ENCODE results near the gene CRYGN.

Gene CRYGN

DNA sequence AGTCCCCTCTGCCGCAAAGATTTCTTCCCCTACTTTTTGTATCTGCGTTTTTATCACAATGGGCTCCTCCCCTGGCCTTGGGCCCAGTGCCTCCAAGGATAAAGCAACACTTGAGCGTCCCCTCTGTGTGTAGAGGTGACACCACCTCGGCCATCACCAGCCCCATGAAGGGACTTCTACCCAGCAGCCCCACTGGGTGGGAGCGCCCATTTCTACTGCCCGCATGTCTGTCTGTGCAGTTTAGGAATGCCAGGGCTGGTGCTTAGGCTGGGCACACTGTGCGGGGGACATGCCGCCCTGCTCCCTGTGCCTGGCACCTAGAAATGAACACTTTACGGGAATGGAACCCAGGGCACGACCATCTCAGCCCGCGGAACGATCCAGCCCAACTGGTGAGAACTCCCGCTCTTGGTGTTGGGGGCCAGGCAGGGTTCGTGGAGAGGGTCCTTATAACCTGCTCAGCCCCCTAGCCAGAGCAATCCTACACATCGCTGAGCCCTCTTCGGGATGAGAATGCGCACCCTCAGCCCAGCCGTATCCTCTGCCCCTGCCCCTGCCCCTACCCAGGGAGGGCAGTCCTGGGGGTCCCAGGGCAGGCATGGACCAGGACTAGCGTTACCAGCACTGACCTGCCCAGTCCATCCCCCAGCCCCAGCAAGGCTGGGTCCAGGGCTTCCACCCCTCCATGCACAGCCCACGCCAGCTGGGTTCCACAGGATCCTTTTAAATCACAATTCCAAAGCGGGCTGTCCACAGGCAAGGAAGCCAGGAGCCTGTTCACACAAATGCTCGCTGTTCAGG is 12.8 kb downstream of the CRYGN start:
- DNase-seq (ENCODE audit: low read depth) = no peak

DNA sequence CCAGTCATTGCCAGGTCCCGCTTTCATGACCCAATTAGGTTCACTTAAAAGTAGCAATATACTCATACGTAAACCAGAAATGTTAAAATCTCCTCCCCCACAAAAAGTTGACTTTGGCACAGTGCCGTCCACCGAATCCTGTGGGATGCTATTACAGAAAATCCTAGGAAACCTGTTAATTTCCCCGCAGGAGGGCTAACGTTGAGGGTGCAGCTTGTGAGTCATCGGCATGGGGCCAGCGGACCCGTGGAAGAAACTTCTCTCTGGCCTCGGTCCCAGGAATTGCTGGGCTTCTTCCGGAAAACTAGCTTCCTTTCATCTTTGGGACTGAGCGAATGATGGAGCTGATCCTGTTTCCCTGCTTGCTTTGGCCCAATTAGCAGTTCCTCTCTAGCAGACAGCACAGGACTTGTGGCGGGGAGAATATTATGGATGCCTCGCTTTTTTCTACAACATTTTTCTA is 13.5 kb downstream of the CRYGN start:
- peak; percentile 97 for DNase-seq (ENCODE audit: low read depth)

GRCh38 chr7:151425670-151426440 is 14.1 kb downstream of the CRYGN start:
- peak; percentile 80 for DNase-seq (ENCODE audit: low read depth)

- no peak for DNase-seq (ENCODE audit: low read depth)
Observed at GRCh38 chr7:151424799-151425198, 15.1 kb downstream of the CRYGN start.

GRCh38 chr7:151423936-151424335 is 16.0 kb downstream of the CRYGN start:
- DNase-seq (ENCODE audit: low read depth) = no peak

GRCh38 chr7:151423226-151423625 is 16.7 kb downstream of the CRYGN start:
- DNase-seq (ENCODE audit: low read depth) = no peak

GRCh38 chr7:151422212-151422611 is 17.7 kb downstream of the CRYGN start:
- no peak for DNase-seq (ENCODE audit: low read depth)

DNA sequence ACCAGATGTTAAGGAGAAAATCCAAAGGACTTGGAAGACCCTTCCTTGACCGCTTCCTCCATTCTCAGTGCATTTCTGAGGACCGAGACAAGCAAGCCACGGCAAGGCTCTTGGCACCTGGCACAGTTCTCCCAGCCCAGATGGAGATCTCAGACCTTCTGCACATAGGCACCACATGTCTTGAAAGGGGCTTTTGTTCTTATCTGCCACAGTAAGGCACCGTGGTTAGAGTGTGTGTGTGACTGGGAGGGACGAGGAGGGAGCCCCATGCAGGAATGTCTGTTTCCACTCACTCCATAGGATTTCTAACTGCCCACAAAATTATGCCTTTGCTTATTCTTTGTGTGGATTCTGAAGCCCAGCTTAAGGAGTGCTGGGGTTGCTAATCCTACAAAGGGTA is 19.8 kb downstream of the CRYGN start:
- DNase-seq (ENCODE audit: low read depth) = no peak

DNA sequence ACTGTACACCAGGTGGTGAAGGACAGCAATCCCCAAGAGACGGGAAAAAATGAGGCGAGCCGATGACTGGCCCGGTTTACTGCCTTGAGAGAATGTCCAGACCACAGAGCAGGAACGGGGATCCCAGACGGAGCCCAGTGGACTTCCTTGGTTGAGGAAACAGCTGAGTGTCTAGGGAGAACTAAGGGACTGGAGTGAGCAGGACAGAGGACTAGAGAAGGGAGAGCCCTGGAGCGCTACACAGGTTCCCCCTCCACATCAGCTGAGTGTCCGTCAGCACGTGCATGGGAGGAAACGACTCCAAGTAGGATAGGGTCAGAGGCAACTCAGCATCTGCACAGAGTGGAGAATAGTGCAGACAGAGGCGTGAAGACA is 23.0 kb downstream of the CRYGN start:
- DNase-seq (ENCODE audit: low read depth) = no peak

- DNase-seq (ENCODE audit: low read depth) = no peak
Observed at GRCh38 chr7:151416112-151416940, 23.6 kb downstream of the CRYGN start.

DNA sequence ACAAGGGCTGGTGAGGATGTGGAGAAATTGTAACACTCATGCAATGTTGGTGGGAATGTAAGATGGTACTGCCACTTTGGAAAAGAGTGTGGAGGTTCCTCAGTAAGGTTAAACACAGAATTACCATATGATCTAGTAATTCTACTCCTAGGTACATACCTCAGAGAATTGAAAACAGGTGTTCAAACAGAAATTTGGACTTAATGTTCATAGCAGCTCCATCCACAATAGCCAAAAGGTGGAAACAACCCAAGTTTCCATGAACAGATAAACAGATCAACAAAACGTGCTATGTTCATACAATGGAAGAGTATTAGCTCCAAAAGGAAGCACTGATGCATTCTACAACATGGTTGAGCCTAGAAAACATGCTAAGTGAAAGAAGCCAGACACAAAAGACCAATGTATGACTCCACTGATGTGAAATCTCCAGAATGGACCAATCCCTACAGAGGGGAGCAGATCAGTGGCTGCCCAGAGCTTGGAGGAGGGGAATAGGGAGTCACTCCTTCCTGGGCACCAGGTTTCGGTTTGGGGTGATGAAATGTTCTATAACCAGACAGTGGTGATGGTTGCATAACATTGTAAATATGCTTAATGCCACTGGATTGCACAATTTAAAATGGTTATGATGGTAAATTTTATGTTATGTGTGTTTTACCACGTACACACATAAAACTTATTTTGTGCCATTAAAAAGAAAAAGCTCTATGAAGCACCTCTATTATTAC is 24.4 kb downstream of the CRYGN start:
- DNase-seq (ENCODE audit: low read depth) = no peak

- no peak for DNase-seq (ENCODE audit: low read depth)
Observed at GRCh38 chr7:151413241-151413640, 26.7 kb downstream of the CRYGN start.

DNA sequence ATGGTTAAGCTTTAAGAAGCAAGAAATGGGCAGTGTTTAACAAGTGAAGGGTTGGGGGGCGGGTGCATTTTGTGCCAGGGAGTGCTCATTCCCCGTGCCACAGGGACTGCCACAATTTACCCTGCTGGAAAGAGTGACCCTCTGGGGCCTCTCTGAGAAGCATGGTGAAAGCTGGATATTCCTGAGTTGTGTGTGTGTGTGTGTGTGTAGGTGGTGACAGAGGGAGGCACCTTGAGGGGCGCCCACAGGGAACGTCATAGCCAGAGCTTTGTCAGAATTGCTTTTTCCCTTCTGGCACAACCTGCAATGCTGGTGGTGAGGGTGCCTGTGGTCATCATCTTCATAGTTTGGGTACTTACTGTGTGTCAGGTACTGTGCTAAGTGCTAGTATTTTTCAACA is 27.6 kb downstream of the CRYGN start:
- DNase-seq (ENCODE audit: low read depth) = no peak

- no peak for DNase-seq (ENCODE audit: low read depth)
Observed at GRCh38 chr7:151411551-151411950, 28.4 kb downstream of the CRYGN start.

- no peak for DNase-seq (ENCODE audit: low read depth)
Observed at GRCh38 chr7:151410405-151411390, 29.2 kb downstream of the CRYGN start.

GRCh38 chr7:151409667-151410404 is 30.1 kb downstream of the CRYGN start, which contains the start of gene WDR86:
TSS of gene WDR86 (minus strand) at chr7:151410038. CDS start at chr7:151409589, 449 bp downstream.
- DNase-seq (ENCODE audit: low read depth) = no peak

GRCh38 chr7:151408839-151409666 is 30.9 kb downstream of the CRYGN start:
- DNase-seq (ENCODE audit: low read depth) = no peak

DNA sequence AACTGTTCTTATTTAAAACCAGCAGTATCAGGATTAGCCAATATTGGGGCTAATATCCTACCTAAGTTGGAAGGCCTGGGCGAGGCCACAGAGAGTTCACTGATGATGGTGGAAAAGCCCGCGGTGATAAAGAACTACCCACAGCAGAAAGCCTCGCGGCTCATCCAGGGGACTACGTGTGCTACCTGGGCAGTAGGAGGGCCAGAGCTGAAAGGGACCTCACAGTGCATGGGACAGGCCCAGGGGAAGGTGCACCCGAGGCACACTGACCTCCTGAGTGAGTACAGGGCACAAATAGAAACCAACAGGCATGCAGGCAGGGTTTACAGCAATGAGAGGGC is 31.5 kb downstream of the CRYGN start:
- no peak for DNase-seq (ENCODE audit: low read depth)
